ENCODE data around the gene CAV2. TPM values are rescaled to one million over a fixed set of nuclear protein-coding genes. Genes with fewer than 3 reads are reported as not detected.

Gene CAV2
- total RNA-seq, 1 experiment from 2014 or later = 286 TPM

GRCh38 chr7:116538138-116538537, 38.6 kb downstream of the CAV2 start:
- Histone ChIP-seq H3K4me1 (ENCODE audit: insufficient read depth, low read length, poor library complexity, severe bottlenecking) (peaks cover 93% of the 10 kb centered on the region), H3K36me3 (ENCODE audit: insufficient read depth, low read length, poor library complexity, severe bottlenecking) (peaks cover 95% of the 10 kb centered on the region), H3K9me3 (ENCODE audit: low read depth, low read length, poor library complexity, severe bottlenecking) (no peaks in the 10 kb centered on the region), H3K27ac (ENCODE audit: low read depth, low read length, poor library complexity, severe bottlenecking) (peak overlapping the region; percentile 62), H3K4me3 (ENCODE audit: low read depth, low read length, poor library complexity, severe bottlenecking) (no peak overlapping the region), H3K27me3 (replicated peaks; ENCODE audit: insufficient read depth, low read depth, low read length, poor library complexity) (no peaks in the 10 kb centered on the region)
- TF ChIP-seq EZH2 (IDR thresholded peaks at IDR 0.05; ENCODE audit: borderline replicate concordance, low read depth, low read length, poor library complexity, severe bottlenecking) (no peak), CTCF (conservative IDR thresholded peaks at IDR 0.05; ENCODE audit: low read depth, low read length) (no peak)
- ChIA-PET CTCF (no interaction called here), POLR2A (ENCODE audit: low non-redundant PET) (no interaction called here)
- no peak for DNase-seq (ENCODE audit: low spot score)
- no TSS peak for BruUV-seq (replicated peaks)
- intact Hi-C loops (cut with micrococcal nuclease; ENCODE audit: unreplicated experiment) = no loop called here

GRCh38 chr7:116539879-116540278, 40.3 kb downstream of the CAV2 start:
- ChIA-PET CTCF (interaction anchor here (0.5 to 0.6 kb wide), 2 partner anchors 67 to 268 kb away, joined by 3 to 4 read pairs; no protein-coding TSS in a partner anchor), POLR2A (ENCODE audit: low non-redundant PET) (no interaction called here)
- no peak overlapping the region for H3K4me3 ChIP-seq (ENCODE audit: low read depth, low read length, poor library complexity, severe bottlenecking)
- H3K4me1 ChIP-seq (ENCODE audit: insufficient read depth, low read length, poor library complexity, severe bottlenecking) = peaks cover 98% of the 10 kb centered on the region
- H3K36me3 ChIP-seq (ENCODE audit: insufficient read depth, low read length, poor library complexity, severe bottlenecking) = peaks cover 99% of the 10 kb centered on the region
- TF ChIP-seq CTCF (conservative IDR thresholded peaks at IDR 0.05; ENCODE audit: low read depth, low read length) = no peak
- no peak for TF ChIP-seq EZH2 (IDR thresholded peaks at IDR 0.05; ENCODE audit: borderline replicate concordance, low read depth, low read length, poor library complexity, severe bottlenecking)
- no peaks in the 10 kb centered on the region for H3K9me3 ChIP-seq (ENCODE audit: low read depth, low read length, poor library complexity, severe bottlenecking)
- no TSS peak for BruUV-seq (replicated peaks)
- H3K27ac ChIP-seq (ENCODE audit: low read depth, low read length, poor library complexity, severe bottlenecking) = peak overlapping the region; percentile 53
- no peak for DNase-seq (ENCODE audit: low spot score)
- intact Hi-C loops (cut with micrococcal nuclease; ENCODE audit: unreplicated experiment) = no loop called here
- no peaks in the 10 kb centered on the region for H3K27me3 ChIP-seq (replicated peaks; ENCODE audit: insufficient read depth, low read depth, low read length, poor library complexity)

- Histone ChIP-seq H3K27me3 (replicated peaks; ENCODE audit: insufficient read depth, low read depth, low read length, poor library complexity) (no peaks in the 10 kb centered on the region), H3K36me3 (ENCODE audit: insufficient read depth, low read length, poor library complexity, severe bottlenecking) (peaks cover 99% of the 10 kb centered on the region), H3K9me3 (ENCODE audit: low read depth, low read length, poor library complexity, severe bottlenecking) (no peaks in the 10 kb centered on the region), H3K4me3 (ENCODE audit: low read depth, low read length, poor library complexity, severe bottlenecking) (no peak overlapping the region), H3K27ac (ENCODE audit: low read depth, low read length, poor library complexity, severe bottlenecking) (peak overlapping the region; percentile 53), H3K4me1 (ENCODE audit: insufficient read depth, low read length, poor library complexity, severe bottlenecking) (peaks cover 98% of the 10 kb centered on the region)
- ChIA-PET CTCF (no interaction called here), POLR2A (ENCODE audit: low non-redundant PET) (no interaction called here)
- intact Hi-C loops (cut with micrococcal nuclease; ENCODE audit: unreplicated experiment) = no loop called here
- no peak for DNase-seq (ENCODE audit: low spot score)
- TF ChIP-seq EZH2 (IDR thresholded peaks at IDR 0.05; ENCODE audit: borderline replicate concordance, low read depth, low read length, poor library complexity, severe bottlenecking) (no peak), CTCF (conservative IDR thresholded peaks at IDR 0.05; ENCODE audit: low read depth, low read length) (no peak)
- no TSS peak for BruUV-seq (replicated peaks)
Measured at GRCh38 chr7:116540743-116541142, 41.2 kb downstream of the CAV2 start.
